ENCODE measurements around the gene FRMD4B. TPM values are rescaled to one million over a fixed set of nuclear protein-coding genes. Genes with fewer than 3 reads are reported as not detected.

FRMD4B gene
- total RNA-seq, 1 experiment from 2014 or later, result 0.90 TPM

- Histone ChIP-seq H3K4me1 (ENCODE audit: control insufficient read depth, insufficient read depth, low read length) (no peaks in the 10 kb centered on the region), H3K4me3 (ENCODE audit: low read depth in 2 of 2, low read length in 2 of 2) (no peak overlapping the region), H3K27ac (ENCODE audit: low read length) (no peak overlapping the region), H3K27me3 (ENCODE audit: control insufficient read depth, insufficient read depth, low read length) (no peaks in the 10 kb centered on the region), H3K36me3 (ENCODE audit: control insufficient read depth, insufficient read depth, low read length) (no peaks in the 10 kb centered on the region), H3K9me3 (ENCODE audit: control insufficient read depth, insufficient read depth, low read depth, low read length) (no peaks in the 10 kb centered on the region)
- POLR2A ChIA-PET, result no interaction called here
- ATAC-seq, result no peak
- intact Hi-C loops (cut with micrococcal nuclease; ENCODE audit: unreplicated experiment), result no loop called here
- CTCF ChIA-PET, result interaction anchor here (0.8 kb wide), 1 partner anchor 12 kb away, joined by 4 read pairs; no protein-coding TSS in a partner anchor
- in situ Hi-C loops (cut with HindIII; ENCODE audit: low pct_unique_long_range_greater_than_20kb, low sequenced_read_pairs), result no loop called here
- TF ChIP-seq CTCF (IDR thresholded peaks at IDR 0.05) (no peak), REST (IDR thresholded peaks at IDR 0.05; ENCODE audit: insufficient read depth in 1 of 2, low read depth in 2 of 2, low read length in 1 of 2) (no peak), SIN3A (IDR thresholded peaks at IDR 0.05; ENCODE audit: borderline replicate concordance, insufficient read depth, low read depth, low read length) (no peak), POLR2AphosphoS5 (IDR thresholded peaks at IDR 0.05; ENCODE audit: low read depth, low read length) (no peak), TCF7L2 (IDR thresholded peaks at IDR 0.05; ENCODE audit: low read depth, low read length) (no peak)
- DNase-seq (ENCODE audit: low read depth, low spot score), result no peak
- BruUV-seq (replicated peaks), result no TSS peak
Measured at GRCh38 chr3:69174871-69175737, 210.8 kb downstream of the FRMD4B start.

- Histone ChIP-seq H3K27ac (ENCODE audit: low read length) (no peak overlapping the region), H3K27me3 (ENCODE audit: control insufficient read depth, insufficient read depth, low read length) (no peaks in the 10 kb centered on the region), H3K36me3 (ENCODE audit: control insufficient read depth, insufficient read depth, low read length) (no peaks in the 10 kb centered on the region), H3K4me1 (ENCODE audit: control insufficient read depth, insufficient read depth, low read length) (no peaks in the 10 kb centered on the region), H3K4me3 (ENCODE audit: low read depth in 2 of 2, low read length in 2 of 2) (no peak overlapping the region), H3K9me3 (ENCODE audit: control insufficient read depth, insufficient read depth, low read depth, low read length) (no peaks in the 10 kb centered on the region)
- ChIA-PET CTCF (no interaction called here), POLR2A (no interaction called here)
- ATAC-seq (no peak), DNase-seq (ENCODE audit: low read depth, low spot score) (no peak)
- no TSS peak for BruUV-seq (replicated peaks)
- in situ Hi-C loops (cut with HindIII; ENCODE audit: low pct_unique_long_range_greater_than_20kb, low sequenced_read_pairs), result no loop called here
- intact Hi-C loops (cut with micrococcal nuclease; ENCODE audit: unreplicated experiment), result no loop called here
- TF ChIP-seq CTCF (IDR thresholded peaks at IDR 0.05), result no peak
- TF ChIP-seq SIN3A (IDR thresholded peaks at IDR 0.05; ENCODE audit: borderline replicate concordance, insufficient read depth, low read depth, low read length), result no peak
Measured at GRCh38 chr3:69174445-69174844, 211.4 kb downstream of the FRMD4B start.
